SHP77 (cell line): Measurements from ENCODE around the gene WASF3.
A peak's percentile ranks its signal among the peaks of the same experiment; 100 is the strongest.
"Not testable (repeated sequence)": the region's sequence is repeated elsewhere in the genome, so short reads cannot be mapped to it uniquely, and the experiment has no call there.

Experiments
- DNase-seq, 2 experiments: peaks; one replicate each; lab custom pipeline; 2025; lab: John Stamatoyannopoulos, UW

WASF3 gene

DNA sequence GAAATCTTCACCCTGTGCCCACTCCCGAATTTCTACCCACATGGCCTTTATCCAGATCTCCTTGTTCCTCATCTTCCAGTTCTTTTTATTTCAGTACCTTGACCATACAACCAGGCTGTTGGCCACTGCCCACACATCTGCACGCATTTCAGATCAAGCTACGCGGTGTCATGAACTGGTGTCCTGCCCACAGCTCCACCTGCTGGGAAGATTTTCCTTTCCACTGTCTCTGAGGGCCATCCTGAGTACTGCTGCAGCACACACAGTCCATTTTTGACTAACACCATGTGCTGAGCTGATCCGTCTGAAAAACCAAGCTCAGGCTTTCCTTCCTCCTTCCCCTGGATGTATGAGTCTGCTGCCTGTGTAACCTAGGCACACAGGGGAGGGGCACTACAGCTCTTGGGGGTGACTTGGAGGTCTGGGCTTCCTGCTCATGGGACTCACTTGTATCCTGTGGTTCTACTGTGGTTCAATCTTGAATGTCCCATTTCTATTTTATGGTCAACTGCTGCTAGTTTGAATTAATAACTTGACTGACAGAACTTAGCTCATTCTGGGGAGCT is 71.9 kb downstream of the WASF3 start:
- peak in 1 of 2 experiments; percentile 27 for DNase-seq

GRCh38 chr13:26635634-26636033 is 78.2 kb downstream of the WASF3 start:
- DNase-seq: not testable (repeated sequence)

DNA sequence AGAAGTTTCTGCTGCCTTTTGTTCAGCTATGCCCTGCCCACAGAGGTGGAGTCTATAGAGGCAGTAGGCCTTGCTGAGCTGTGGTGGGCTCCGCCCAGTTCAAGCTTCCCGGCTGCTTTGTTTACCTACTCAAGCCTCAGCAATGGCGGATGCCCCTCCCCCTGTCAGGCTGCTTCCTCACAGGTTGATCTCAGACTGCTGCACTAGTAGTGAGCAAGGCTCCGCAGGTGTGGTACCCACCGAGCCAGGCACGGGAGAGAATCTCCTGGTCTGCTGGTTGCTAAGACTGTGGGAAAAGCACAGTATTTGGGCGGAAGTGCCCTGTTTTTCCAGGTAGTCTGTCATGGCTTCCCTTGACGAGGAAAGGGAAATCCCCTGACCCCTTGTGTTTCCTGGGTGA is 78.6 kb downstream of the WASF3 start:
- DNase-seq: peak in 1 of 2 experiments; percentile 12

DNA sequence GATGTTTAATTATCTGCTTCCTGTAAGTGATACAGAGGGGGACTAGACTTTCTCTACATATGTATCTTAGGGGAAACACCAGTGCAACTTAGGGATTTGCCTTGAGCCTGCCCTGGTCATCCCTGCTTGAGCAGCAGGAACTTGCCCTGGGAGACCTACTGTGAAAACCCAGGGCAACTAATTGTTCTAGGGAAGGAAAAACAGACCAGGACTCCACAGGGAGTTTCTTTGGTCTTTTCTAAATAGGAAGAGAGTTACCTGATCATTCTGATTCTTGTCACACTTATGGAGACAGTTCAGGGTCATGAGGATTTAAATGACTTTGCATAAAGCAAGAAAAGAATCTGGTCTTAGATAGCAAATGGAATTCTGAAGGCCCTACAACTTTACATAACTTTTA is 89.1 kb downstream of the WASF3 start:
- DNase-seq: no peak

DNA sequence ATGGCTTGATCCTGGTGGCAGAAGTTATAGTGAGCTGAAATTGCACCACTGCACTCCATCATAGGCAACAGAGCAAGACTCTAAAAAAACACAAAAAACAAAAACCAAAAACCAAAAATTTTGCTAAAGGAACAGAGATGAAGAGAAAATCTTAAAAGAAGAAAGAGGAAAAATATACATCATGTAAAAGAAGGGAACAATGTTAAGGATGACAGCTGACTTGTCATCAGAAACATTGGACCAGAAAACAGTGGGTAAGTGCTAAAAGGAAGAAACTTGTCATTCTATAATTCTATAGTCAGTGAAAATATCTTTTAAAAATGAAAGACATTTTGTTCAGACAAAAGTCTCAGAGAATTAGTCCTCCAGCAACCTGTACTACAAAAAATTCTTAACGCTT is 93.8 kb downstream of the WASF3 start:
- no peak for DNase-seq

DNA sequence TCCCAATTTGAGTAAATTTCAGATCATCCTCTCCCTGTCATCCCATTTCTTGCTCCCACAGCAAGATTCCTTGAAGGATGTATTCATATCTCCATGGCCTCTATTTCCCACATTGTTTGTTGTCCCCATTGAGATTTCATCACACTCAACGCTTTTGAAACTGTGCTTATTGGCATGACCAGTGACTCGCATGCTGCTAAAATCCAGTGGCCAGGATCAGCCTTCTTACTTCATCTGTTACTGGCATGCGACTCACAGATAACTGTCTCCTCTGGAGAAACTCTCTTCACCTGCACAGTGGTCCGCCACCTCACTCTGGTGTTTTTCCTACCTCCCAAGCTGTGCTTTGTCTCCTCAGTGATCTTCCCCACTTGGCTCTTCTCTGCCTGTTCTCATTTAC is 95.8 kb downstream of the WASF3 start:
- DNase-seq: no peak

- DNase-seq: no peak
Observed at GRCh38 chr13:26653842-26654241, 96.4 kb downstream of the WASF3 start.

DNA sequence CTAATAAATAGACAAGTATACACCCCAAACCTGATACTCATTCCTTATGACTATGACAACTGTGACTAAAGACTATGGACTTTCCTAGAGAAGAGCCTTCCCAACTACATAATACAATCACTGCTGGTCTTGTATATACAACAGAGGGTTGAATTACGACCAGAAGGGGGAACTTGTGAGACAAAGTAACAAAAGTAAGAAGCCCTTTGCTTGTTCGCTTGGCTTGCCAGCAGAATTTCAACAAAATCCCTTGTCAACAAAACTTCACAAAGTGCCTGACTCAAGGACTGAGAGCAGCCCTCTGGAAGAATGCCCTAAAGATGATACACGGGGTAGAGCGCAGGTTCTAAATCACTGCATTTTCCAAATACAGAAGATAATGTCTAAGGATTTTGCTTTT is 99.4 kb downstream of the WASF3 start:
- no peak for DNase-seq

- no peak for DNase-seq
Observed at GRCh38 chr13:26658448-26659385, 101.2 kb downstream of the WASF3 start.

- DNase-seq: no peak
Observed at GRCh38 chr13:26660185-26660584, 102.7 kb downstream of the WASF3 start.

DNA sequence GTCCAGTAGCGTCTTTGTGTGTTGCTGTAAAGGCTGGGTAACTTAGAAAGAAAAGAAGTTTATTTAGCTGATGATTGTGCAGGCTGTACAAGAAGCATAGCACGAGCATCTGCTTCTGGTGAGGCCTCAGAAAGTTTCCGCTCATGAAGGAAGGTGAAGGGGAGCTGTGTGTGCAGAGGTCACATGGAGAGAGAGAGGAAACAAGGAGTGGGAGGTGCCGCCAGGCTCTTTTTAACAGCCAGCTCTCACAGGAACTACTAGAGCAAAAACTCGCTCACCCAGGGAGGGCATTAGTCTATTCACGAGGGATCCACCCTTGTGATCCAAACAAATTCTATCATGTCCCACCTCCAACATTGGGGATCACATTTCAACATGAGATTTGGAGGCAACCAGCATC is 103.3 kb downstream of the WASF3 start:
- no peak for DNase-seq

- DNase-seq: peak in 1 of 2 experiments; percentile 50
Observed at GRCh38 chr13:26663791-26664190, 106.3 kb downstream of the WASF3 start.

DNA sequence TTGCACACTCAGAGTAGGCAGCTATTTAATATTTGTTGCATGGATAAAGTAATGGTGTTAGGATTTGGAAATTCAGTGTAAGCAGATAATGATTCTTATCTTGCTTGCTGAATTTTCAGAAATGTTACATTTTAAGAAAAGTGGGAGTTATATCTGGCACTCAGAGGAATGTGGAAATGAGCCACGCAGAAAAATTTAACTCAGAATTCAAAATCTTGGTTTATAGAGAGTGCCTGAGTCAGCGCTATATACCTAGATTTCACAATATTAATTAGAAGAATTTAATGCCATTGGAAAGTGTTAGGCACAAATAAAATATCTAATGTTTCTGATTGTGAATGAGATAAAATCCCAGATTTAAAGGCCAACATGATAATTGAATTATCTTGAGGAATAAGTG is 106.8 kb downstream of the WASF3 start:
- DNase-seq: no peak

- no peak for DNase-seq
Observed at GRCh38 chr13:26664876-26665275, 107.4 kb downstream of the WASF3 start.

DNA sequence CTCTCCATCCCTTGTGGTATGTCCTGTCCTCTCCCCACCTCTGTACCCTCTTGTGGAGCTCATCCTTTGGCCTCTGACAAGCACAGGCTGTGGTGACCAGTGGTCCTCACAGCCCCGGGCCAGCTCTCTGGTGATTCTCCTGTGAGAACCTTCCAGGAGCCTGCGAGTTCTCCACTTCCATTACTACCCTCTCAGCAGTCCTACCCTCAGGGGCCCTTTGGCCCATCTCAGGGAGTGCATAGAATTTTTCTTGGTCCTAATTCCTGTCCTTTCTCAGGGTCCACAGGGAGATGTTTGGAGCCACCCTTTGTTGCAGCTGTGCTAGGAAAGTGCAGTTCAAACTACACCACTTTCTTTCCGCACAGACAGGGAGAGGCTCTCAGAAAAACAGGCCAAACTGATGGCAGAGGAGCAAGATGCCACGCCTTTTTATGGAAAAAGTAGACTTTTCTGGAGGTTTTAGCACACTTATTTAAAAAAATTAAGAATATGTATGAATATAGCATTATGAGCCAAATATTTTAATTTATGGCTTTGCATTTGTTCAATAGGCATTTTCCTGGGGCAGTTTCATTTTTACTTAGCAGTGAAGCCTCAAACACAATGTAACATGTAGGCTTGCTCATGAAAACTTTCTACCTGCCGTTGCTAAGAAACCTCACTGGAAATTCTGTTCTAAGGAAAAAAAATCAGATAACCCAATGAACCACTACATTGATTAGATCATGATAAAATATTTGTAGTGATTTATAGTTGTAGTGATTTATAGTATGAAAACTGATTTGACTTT is 111.1 kb downstream of the WASF3 start:
- DNase-seq: no peak

DNA sequence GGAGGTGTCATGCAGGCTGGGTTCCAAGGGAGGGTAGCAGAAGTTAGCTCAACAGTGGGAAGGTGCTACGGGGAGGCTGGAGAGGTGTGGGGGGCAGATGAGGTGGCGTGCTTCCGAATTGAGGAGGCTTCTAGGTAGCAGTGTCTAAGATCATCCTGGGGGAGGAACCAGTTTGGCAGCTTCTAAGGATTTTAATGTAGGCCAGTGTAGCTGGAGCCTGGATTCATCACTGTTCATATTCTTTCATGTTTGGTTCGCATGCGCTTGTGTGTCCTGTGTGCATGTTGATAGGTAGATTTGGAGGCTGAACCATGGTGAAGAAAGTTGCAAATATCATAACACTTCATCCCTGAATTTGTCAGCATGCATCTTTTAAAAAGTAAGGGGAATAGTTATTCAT is 116.4 kb downstream of the WASF3 start:
- DNase-seq: no peak

GRCh38 chr13:26677156-26677555 is 119.7 kb downstream of the WASF3 start:
- DNase-seq: no peak

DNA sequence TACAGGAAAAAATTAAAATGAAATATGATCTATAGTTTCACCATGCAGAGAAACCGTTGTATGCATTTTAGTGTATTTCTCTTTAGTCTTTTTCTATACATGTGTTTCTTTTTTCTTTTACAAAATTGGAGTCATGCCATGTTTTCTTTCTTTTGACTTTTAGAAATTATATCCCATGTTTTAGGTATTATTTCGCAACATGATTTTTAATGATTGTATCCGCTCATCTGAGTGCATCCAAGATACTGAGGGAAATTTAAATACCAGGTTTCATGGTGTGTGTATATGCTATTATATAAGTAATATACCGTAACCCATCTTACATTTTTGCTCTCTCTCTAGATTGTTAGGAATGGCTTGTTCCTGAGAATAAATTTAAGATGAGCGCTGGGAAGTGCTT is 120.8 kb downstream of the WASF3 start:
- DNase-seq: no peak

DNA sequence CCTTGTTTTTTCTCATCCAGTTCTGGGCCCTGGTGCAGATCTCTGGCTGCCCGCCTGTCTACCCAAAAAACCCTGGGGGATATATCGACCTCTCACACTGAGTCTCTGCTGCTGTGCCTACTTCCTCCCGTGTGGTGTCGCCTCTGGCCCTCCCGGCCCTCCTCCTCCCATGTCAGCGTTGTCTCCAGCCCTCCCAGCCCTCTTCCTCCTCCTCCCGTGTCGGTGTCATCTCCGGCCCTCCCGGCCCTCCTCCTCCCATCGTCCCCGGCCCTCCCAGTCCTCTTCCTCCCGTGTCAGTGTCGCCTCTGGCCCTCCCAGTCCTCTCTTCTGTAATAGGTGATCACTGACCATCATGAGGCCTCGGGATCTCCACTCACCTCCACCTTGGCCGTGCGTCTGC is 121.3 kb downstream of the WASF3 start:
- peak in 1 of 2 experiments; percentile 41 for DNase-seq

DNA sequence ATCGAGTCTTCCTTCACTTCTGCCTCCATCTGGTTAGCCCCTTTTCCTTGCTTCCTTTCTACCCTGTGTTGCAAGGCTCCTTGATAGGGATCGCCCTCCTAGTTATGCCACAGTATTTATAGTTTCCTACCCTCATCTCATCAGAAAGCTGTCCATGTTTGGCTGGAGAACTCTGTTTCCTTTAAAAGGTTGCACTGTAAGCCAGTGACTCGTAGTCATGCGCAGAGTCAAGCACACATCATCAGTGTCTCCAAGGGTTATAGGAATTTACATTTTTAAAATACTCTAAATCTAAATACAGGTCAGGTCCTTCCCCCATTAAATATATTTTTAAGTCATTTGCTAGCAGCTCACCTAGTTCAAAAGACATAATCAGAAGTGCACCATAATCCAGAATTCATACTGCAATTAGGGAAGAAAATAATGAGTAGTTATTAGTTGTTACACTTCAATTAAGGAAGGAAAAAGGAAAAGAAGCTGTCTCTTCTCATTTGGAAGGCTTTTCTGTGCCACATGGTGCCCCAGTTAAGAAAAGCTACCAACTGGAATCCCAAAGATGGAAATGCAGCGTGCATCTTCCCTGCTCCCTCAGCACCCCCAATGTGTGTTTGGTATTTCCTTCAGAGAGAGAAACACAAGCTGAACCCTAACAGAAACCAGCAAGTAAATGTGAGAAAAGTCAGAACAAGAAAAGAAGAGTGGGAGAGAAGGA is 122.1 kb downstream of the WASF3 start:
- DNase-seq: no peak

DNA sequence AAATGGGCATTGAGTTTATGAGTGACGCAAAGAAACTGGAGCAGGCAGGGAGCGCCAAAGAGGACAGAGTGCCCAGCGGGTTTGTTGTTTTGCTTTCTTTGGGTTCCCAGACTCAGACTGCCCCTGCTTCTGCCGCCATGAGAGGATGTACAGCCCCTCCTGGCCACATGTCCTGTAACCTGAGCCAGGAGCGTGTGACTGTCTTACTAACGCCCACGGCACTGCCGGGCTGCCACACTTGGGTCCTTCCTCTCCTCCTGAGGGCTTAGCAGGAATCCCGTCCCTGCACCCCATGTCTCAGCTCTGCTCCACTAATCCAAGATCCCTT is 122.6 kb downstream of the WASF3 start:
- no peak for DNase-seq

GRCh38 chr13:26680572-26680971 is 123.1 kb downstream of the WASF3 start:
- no peak for DNase-seq
